ENCODE measurements around the gene THBS1.

The THBS1 gene

DNA sequence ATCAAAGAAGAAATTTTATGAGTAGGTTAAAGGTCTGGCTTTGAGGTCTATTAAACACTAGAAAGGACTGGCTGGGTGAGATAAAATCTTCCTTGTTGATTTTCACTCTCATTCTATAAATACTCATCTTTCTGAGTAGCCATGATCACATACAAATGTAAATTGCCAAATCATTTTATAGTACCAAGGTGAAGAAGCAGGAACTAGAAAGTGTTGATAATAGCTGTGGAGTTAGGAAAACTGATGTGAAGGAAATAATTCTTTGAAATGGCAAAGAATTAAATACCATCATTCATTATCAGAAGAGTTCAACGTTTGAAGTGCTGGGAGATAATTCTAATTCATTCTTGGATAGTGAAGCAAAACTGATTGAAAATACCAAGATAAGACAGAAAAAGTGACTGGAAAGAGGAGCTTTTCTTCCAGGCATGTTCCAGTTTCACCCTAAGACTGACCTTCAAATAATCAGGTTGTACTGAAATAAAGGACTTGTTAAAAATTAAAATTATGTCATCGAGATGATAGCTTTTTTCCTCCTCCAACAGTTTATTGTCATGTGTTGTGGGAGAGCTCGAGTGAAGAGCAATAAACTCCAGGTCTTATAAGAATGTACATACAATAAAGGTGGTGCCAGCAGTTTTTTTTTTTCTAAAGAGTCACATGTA is 17.4 kb downstream of the THBS1 start:
- DNase-seq = no peak
- intact Hi-C loops (cut with DNase I) = no loop called here

DNA sequence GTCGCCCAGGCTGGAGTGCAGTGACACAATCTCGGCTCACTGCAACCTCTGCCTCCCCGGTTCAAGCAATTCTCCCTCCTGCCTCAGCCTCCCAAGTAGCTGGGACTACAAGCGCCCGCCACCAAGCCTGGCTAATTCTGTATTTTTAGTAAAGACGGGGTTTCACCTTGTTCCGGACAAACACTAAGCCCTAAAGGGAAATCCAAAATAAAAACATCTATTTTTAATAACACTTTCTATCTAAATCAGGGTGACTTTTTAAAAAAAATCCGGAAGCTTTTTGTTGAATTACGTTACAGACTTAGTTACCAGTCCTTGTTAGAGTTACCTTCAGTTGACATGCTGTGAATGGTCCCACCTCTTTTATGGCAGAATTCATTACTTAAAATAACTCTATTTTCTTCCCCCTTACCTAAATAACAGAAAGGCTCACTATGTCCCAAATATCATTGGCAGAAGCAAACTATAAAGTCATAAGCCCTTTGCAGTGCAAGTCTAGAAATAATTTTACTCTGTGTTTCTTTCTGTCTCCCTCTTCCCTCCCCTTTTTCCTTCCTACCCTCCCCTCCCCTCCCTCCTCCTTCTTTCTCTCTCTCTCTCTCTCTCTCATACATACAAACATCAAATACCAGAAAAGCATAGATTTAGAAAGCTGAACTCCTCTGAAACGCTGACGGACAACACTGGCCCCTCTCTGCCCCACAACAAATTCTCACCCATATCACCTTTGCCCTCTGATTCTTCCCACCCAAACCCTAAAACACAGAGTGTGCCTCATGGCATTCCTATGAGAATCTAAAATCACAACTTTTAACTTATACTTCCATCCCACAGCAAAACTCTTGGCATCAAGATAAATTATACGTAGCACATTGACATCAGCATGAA is 18.3 kb downstream of the THBS1 start:
- intact Hi-C loops (cut with DNase I) = no loop called here
- no peak for DNase-seq

- DNase-seq = no peak
- intact Hi-C loops (cut with DNase I) = no loop called here
These were observed 19.0 kb downstream of the THBS1 start for GRCh38 chr15:39599871-39600270.

DNA sequence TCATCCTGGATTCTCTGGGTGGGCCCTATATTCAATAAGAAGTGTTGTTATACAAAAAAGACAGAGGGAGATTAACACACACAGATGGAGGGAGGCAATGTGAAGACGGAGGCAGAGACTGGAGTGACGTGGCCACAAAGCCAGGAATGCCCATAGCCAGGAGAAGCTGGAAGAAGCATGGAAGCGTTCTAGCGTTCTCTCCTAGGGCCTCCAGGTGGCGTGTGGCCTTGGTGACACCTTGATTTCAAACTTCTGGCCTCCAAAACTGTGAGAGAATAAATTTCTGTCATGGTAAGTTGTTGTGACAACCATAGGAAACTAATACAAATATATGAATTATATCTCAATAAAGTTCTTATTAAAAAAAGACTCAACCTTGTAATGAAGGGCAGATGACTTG is 21.3 kb downstream of the THBS1 start:
- intact Hi-C loops (cut with DNase I) = no loop called here
- no peak for DNase-seq

DNA sequence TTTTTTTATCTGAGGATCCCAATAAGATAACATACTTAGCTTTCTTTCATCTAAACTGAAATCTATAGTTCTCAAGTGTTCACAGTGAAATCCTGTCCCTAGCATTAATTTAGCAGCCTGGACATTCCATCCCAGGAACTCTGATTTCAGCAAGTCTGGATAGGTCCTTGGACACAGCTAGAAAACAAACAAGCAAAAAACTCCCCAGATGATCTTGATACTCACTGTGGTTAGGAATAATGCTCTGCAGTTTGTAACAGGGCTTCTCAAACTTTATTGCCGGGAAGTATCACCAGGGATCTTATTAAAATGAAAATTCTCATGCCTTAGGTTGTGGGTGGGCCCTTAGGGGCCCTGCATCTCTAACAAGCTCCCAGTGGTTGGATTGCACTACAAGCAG is 24.3 kb downstream of the THBS1 start:
- intact Hi-C loops (cut with DNase I) = no loop called here

GRCh38 chr15:39608185-39609139 is 27.6 kb downstream of the THBS1 start:
- no peak for DNase-seq
- intact Hi-C loops (cut with DNase I) = no loop called here

More for the DNA sequence above, 24.3 kb downstream of the THBS1 start:
- no peak for DNase-seq

DNA sequence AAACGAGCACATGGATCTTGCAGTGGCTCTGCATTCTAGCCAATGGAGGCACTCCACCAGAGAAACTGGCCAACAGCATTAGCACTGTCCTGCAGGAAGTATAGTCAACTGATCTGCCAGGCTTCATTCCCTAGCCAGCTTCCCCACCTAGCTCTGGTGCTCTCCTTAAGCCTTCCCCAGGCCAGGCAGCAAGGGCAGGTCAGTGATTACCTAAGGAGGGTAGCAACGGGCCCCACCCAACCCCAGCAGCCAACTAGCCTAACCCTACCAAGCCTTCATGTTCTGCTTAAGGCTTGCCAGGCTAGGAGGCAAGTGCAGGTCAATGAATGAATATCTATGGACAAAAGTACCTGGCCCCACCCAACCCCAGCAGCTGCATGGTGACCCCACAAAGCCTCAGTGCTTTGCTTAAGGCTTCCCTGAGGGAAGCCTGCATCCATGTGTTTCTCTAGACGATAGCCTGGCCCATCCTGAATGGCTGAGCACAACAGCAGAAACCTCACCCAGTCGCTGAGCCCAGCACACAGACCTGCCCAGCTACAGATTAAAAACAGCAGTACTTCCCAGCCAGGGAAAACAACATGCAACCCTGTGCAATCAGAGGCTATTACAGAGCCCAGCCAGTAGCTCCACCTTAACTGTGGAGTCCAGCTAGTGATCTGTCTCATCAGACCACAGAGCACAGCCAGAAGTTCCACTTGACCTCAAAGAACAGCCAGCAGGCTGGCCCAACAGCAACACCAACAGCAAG is 28.5 kb downstream of the THBS1 start:
- intact Hi-C loops (cut with DNase I) = no loop called here
- no peak for DNase-seq

- DNase-seq = no peak
- intact Hi-C loops (cut with DNase I) = no loop called here
These were observed 29.8 kb downstream of the THBS1 start for GRCh38 chr15:39610665-39611064.

DNA sequence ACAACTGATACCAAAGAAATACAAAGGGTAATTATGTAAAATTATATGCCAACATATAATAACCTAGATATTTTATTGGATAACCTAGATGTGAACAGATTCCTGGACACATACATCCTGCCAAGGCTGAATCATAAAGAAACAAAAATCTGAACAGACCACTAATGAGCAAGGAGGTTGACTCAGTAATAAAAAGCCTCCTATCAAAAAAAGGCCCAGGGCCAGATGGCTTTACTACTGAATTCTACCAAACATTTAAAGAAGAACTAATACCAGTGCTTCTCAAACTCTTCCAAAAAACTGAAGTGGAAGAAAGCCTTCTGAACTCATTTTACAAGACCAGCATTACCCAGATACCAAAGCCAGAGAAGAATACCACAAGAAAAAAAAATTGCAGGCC is 32.4 kb downstream of the THBS1 start:
- no peak for DNase-seq
- intact Hi-C loops (cut with DNase I) = no loop called here

DNA sequence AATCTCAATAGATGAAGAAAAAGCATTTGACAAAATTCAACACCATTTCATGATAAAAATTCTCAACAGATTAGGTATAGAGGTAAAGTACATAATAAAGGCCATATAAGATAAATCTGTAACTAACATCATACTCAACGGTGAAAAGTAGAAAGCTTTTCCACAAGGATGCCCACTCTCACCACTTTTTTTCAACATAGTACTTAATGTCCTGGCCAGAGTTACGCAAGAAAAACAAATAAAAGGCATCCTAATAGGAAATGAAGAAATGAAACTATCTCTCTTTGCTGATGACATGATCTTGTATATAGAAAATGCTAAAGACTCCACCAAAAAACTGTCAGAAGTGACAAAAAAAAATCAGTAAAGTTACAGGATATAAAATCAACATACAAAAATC is 33.0 kb downstream of the THBS1 start:
- no peak for DNase-seq
- intact Hi-C loops (cut with DNase I) = no loop called here

DNA sequence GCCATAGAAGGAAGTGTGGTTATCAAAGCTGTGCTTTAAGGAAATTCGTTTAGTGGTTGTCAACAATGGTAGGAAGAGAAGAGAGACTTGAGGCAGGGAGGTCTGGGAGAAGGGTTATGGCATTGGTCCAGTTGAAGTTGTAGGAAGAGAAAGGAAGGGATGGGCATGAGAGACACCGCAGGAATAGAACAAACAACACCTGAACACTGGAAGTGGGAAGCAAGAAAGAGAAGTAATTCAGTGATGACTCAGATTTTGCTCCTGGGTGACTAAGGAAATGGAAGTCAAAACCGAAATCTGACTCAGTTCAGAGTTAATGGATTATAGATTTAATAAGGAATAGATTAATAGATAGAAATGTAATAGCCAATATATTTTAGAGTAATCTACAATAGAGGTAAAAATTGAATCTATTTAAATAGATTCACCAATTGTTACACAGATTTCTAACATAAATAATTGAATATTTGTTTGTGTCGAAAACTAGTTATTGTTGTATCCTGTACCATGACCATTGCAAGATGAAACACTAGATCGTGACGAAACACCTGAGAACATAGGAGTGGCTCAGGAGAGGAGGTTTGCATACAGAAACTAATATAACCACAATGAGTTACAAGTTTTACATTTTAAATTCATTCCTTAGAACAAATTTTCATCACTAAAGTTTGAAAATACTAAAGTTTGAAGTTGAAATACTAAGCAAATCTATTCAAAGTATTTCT is 36.0 kb downstream of the THBS1 start:
- DNase-seq = no peak
- intact Hi-C loops (cut with DNase I) = no loop called here

DNA sequence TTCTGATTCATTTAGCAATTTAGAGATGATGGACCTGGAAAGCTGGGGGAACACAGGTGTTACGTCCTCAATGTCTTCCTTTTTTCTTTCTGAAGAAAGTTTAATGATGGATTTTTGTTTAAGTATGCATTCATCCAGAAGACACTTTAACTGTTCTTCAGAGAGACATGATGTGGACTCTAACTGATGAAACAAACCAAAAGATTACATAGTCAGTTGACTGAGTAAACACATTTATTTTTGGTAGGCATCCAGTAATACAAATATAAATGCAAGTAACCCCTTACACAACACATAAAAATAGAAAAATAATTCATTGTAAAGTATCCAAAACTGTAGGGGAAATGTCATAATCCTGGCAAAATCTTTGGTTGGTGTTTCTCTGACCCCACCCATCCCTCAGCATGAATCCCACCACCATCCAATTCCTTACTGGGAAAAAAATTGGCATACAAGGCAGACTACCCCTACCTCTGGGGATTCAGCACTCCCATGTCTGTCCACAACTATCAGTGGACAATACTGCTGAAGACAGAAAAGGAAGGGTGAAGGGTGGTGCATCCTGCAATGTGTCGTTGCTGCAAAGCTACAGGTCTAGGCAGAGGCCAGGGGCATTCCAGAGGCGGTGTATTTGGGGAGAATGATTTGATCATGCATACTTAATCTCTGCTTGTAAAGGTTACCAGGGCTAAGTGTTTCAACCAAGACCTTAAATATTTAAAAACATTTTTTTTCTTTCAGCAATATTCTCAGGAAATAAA is 37.4 kb downstream of the THBS1 start:
- no peak for DNase-seq
- intact Hi-C loops (cut with DNase I) = no loop called here

DNA sequence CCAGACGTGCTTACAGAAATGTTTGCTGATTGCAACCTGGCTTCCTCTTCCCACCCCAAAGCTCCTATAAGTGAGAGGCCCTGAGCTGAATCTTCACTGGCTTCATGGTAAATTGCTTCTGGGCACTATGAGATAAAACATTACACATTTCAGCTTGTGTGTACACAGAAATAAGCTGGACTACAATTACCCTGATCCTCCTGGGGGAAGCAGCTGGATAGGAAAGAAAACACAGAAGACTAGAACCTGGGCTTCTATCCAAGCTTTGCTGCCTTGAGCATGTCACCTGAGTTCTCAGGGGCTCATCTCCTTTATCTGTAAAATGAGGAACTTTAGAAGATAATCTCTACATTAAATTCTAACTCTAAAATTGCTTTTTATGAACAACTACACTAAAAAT is 40.3 kb downstream of the THBS1 start:
- DNase-seq = no peak
- intact Hi-C loops (cut with DNase I) = no loop called here

DNA sequence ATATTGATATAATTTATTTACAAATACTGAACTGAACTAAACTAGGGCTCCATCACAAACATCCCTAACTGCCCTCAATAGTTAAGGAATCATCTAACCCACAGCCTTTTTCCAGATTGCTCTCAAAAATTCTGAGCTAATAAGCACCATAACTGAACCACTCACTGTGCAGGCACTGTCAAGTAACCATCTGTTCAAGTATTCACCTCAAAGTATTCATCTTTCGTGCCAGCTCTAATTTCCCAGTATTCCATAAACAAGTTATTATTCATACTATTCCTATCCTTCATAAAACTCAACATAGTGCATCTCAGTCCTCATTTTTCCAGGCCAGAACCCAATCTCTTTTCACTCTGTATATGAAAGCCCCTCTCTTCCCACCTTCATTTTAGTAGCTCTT is 41.1 kb downstream of the THBS1 start:
- intact Hi-C loops (cut with DNase I) = no loop called here
- no peak for DNase-seq

GRCh38 chr15:39622660-39623516 is 42.0 kb downstream of the THBS1 start:
- intact Hi-C loops (cut with DNase I) = no loop called here
- DNase-seq = no peak

DNA sequence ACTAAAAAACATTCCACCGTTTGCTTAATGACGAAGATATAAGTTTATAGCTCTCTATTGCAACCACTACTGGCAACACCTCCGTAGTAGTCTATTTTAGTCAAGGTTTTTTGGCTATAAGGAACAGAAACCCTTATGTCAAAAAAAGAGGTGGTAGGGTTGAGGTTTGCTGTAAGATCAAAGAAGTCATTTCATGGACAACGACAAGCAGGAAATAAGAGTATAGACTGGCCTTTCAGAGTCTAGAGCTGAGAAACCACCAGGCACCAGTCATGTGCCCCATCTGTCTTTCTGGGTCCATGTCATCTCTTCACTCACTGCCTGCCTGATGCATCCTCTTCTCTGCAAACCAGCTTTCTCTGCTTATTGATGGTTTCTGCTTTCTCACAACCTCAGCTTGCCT is 42.7 kb downstream of the THBS1 start:
- no peak for DNase-seq
- intact Hi-C loops (cut with DNase I) = no loop called here

GRCh38 chr15:39624806-39625205 is 43.9 kb downstream of the THBS1 start:
- intact Hi-C loops (cut with DNase I) = no loop called here
- DNase-seq = peak in 1 of 42 donors; percentile 47

Data from head of caudate nucleus (tissue), 42 donors.